ENCODE results near the gene RTL1. TPM values are rescaled to one million over a fixed set of nuclear protein-coding genes. Genes with fewer than 3 reads are reported as not detected.

RTL1 gene
- total RNA-seq, 4 donors from 2014 or later = 0.31 TPM; not detected in 3

GRCh38 chr14:100834082-100834793 is 69.3 kb downstream of the RTL1 start:
- Histone ChIP-seq H3K9me3 (no peaks in the 10 kb centered on the region), H3K27ac (no peak overlapping the region), H3K27me3 (peaks cover 38% of the 10 kb centered on the region), H3K36me3 (no peaks in the 10 kb centered on the region), H3K4me3 (no peak overlapping the region), H3K4me1 (peaks cover 0 to 1% (median 0%) of the 10 kb centered on the region in 3 donors)
- ATAC-seq = no peak
- TF ChIP-seq POLR2AphosphoS5 (IDR thresholded peaks at IDR 0.05) (no peak), EP300 (IDR thresholded peaks at IDR 0.05) (no peak), POLR2A (IDR thresholded peaks at IDR 0.05) (no peak)
- TF ChIP-seq, protein P1, sequence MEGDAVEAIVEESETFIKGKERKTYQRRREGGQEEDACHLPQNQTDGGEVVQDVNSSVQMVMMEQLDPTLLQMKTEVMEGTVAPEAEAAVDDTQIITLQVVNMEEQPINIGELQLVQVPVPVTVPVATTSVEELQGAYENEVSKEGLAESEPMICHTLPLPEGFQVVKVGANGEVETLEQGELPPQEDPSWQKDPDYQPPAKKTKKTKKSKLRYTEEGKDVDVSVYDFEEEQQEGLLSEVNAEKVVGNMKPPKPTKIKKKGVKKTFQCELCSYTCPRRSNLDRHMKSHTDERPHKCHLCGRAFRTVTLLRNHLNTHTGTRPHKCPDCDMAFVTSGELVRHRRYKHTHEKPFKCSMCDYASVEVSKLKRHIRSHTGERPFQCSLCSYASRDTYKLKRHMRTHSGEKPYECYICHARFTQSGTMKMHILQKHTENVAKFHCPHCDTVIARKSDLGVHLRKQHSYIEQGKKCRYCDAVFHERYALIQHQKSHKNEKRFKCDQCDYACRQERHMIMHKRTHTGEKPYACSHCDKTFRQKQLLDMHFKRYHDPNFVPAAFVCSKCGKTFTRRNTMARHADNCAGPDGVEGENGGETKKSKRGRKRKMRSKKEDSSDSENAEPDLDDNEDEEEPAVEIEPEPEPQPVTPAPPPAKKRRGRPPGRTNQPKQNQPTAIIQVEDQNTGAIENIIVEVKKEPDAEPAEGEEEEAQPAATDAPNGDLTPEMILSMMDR (IDR thresholded peaks at IDR 0.05) = no peak
- WGBS, 2 donors (ENCODE audit: low coverage in 1 of 2) = 85 to 93% methylated on average over 3 to 9 of the region's 15 CpGs

- Histone ChIP-seq H3K9me3 (peaks cover 0 to 16% (median 0%) of the 10 kb centered on the region in 3 donors), H3K27me3 (peaks cover 56% of the 10 kb centered on the region), H3K36me3 (no peaks in the 10 kb centered on the region), H3K4me3 (no peak overlapping the region), H3K4me1 (no peaks in the 10 kb centered on the region), H3K27ac (no peak overlapping the region)
- no peak for ATAC-seq
- TF ChIP-seq POLR2A (IDR thresholded peaks at IDR 0.05) (no peak), POLR2AphosphoS5 (IDR thresholded peaks at IDR 0.05) (no peak), EP300 (IDR thresholded peaks at IDR 0.05) (no peak)
- TF ChIP-seq, protein P1 (IDR thresholded peaks at IDR 0.05) = no peak
- 73 to 81% methylated on average over 10 to 16 of the region's 21 CpGs for WGBS, 2 donors (ENCODE audit: low coverage in 1 of 2)
Measured at GRCh38 chr14:100832311-100832960, 71.1 kb downstream of the RTL1 start.

DNA sequence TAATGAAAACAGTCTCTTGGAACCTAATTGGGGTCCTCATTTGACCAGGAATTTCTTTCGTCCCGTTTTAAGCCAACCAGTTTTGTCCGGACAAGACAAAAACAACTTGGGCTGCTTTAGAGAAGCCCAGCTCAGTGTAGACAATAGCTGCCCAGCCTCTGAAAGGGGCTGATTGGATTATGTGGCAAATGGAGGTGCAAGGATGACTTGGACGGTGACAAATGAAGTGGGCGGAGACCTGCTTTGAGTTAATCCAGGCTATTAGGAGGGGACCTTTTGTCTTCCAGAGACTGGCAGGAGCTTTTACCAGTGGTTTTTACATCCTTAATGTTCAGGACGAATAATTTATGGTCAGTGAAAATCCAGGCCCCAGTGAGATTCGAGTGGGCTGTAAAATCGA is 72.8 kb downstream of the RTL1 start:
- no peak for ATAC-seq
- H3K27me3 ChIP-seq = peaks cover 64% of the 10 kb centered on the region
- H3K4me3 ChIP-seq = no peak overlapping the region
- no peaks in the 10 kb centered on the region for H3K36me3 ChIP-seq
- H3K9me3 ChIP-seq = peaks cover 0 to 21% (median 0%) of the 10 kb centered on the region in 3 donors
- peaks cover 0 to 5% (median 0%) of the 10 kb centered on the region in 3 donors for H3K4me1 ChIP-seq
- WGBS, 2 donors (ENCODE audit: low coverage in 1 of 2) = 79% methylated on average over 8 of the region's 8 CpGs; no CpG with 5 or more reads in 1 of the 2 donors
- no peak for TF ChIP-seq POLR2AphosphoS5 (IDR thresholded peaks at IDR 0.05)
- TF ChIP-seq POLR2A (IDR thresholded peaks at IDR 0.05) = no peak
- TF ChIP-seq EP300 (IDR thresholded peaks at IDR 0.05) = no peak
- TF ChIP-seq, protein P1 (IDR thresholded peaks at IDR 0.05) = no peak
- H3K27ac ChIP-seq = no peak overlapping the region

Small RNA genes within 50 kb of the gene (small RNA-seq; reads per million reads assigned to genes)
- gene MIR127 (0 reads per million in 4 donors), gene MIR136 (0 reads per million in 4 donors), gene MIR337 (0 to 1.9 (median 0.41) reads per million in 4 donors), gene MIR370 (0.25 to 3.0 (median 0.70) reads per million in 4 donors), gene MIR431 (0 reads per million in 4 donors), gene MIR432 (0 reads per million in 4 donors), gene MIR433 (0 reads per million in 4 donors), gene MIR493 (0 to 1.7 (median 0.97) reads per million in 4 donors), gene RF02145 (0 reads per million in 4 donors), gene SNORD112 (0.82 to 2.2 (median 1.1) reads per million in 4 donors), gene SNORD113-1 (0 reads per million in 4 donors), gene SNORD113-2 (0 reads per million in 4 donors), gene SNORD113-3 (49.4 to 140 (median 58.7) reads per million in 4 donors), gene SNORD113-4 (14.4 to 88.0 (median 44.0) reads per million in 4 donors), gene SNORD113-5 (74.4 to 462 (median 140) reads per million in 4 donors), gene SNORD113-6 (152 to 482 (median 165) reads per million in 4 donors), gene SNORD113-7 (170 to 932 (median 259) reads per million in 4 donors), gene SNORD113-8 (4,234 to 16,348 (median 5,593) reads per million in 4 donors), gene SNORD113-9 (110 to 296 (median 160) reads per million in 4 donors), gene SNORD114-1 (947 to 1,848 (median 1,252) reads per million in 4 donors), gene SNORD114-2 (0 reads per million in 4 donors), gene SNORD114-3 (482 to 1,306 (median 599) reads per million in 4 donors)

Other genes starting within 250 kb of the RTL1 start
- gene DLK1, start 176.8 kb downstream of the RTL1 start, total RNA-seq = not detected
- gene MEG3, start 77.6 kb downstream of the RTL1 start, total RNA-seq = 10 to 100 TPM in 3 of 4 donors, 1 to 10 TPM in 1; 7.5 to 59.0 (median 36.7) TPM

Data from gastroesophageal sphincter (tissue), 4 donors.